NCI-H526 treated with DMSO at 0.1 percent for 48 hours (cell line): ENCODE measurements around the gene SPOCD1.

ENCODE experiments used
- DNase-seq: peaks from one replicate; lab custom pipeline; 2025; lab: John Stamatoyannopoulos, UW

Gene SPOCD1

DNA sequence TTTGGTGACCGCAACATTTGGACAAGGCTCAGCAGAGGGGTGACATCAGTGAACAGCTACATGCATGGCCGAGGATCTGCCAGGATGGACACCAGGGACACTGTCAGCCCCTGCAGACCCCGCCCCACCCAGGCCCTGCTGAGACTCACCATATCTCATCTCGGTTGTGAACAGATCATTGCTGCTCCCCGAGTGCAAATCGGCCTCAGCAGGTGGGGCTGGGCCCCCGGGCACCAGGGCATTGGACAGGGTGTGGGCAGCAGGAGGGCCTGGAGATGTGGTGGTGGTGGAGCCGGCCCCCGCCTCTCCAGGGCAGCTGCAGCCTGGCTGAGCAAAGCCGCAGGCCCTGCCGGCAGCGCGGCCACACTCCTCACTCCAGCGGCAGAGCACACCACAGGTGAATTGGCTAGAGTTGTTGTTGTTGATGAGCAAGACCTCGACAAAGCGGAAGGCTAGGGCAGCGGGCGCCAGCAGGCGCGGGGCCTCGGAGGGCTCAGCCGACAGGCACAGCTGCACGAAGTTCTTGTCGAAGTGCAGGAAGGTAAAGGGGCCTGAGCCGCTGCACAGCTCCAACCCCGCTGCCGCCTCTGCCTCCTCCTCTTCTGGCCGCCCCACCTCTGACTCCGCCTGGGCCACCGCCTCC is 59.9 kb downstream of the SPOCD1 start:
- DNase-seq, result no peak

DNA sequence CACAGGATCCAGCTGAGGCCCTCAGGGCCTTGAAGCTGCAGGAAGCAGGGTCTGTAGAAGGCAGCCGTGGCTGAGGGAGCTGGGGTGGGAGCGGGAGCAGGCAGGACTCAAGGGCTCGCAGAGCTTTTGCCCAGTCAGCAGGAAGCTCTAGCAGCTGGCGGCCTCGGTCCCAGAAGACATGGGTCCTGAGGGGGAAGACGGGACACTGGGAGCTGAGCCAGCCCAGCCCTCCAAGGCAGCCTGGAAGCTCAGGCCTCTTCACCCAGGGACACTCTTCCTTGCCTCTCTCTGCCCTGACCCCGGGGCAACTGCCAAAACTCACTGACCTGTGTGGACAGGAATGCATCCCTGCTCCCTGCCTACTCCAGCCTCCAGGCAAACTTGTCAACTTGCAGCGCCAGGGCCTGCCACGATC is 60.6 kb downstream of the SPOCD1 start:
- no peak for DNase-seq

DNA sequence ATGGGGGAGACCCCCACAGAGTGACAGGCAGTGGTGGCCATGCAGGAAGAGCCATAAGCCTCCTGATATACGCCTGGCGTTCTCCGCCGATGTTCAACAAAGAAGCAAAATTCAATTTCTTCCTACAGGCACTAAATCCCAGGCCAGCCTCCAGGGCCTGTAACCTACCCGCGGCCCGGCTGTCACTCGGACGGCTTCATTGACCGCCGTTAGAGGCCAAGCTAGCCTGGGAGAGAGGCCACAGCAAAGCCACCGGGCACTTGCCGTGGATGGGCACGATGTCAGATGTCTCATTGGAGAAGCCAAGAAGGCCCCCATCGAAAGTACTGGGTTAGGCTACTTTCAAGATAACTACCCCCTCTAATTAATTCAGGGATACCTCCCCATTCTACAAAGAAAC is 61.4 kb downstream of the SPOCD1 start:
- no peak for DNase-seq

DNA sequence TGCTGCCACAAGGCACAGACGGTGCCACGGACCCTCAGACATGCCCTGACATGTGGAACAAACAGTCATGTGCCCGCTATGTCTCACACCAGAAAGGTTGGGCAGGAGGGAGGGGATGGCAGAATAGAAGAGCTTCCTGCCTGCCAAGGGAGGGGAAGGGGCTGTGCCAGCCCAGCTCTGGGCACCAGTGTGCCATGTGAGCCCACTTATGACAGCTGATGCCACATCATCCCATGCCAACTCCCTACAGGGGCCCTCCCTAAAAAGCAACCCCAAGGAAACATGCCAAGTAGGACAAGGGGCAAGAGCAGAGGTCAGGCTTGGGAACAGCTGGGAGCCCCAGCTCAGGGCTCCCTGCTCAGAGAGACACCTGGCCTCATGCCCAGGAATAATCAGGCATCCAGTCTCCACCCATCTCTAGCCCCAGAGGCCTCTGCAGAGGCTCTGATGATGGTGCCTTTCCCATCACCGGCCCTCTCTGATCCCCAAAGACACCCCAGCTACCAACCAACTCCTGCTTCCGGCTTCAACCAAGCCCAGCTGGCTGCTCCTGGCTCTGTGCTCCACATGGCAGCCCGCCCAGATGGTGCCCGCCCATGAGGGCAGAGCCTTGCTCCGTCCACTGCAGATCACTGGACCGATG is 62.0 kb downstream of the SPOCD1 start:
- no peak for DNase-seq

DNA sequence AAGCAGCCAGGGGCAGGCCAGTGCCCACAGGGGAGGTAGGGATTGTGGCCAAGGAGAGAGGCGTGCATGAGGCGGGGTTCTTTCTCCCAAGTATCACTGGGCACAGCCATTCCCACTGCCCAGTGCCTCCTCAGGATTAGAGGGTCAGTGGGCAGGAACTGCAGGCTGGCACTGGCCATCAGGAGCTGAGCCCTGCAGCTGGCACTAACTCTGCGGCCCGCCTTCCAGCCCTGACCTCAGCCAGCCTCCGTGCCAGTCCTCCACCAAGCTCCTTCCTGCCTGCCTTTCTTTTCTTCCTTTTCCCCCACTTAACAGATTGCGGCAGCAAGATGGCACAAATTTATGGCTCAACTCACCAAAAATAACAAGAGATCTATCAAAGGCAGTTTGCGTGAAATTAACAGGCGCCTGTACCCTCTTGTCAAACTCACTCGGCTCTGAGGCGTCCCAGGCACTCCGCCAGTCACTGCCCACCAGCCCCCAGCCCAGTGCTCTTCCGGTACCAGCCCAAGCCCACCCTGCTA is 62.8 kb downstream of the SPOCD1 start:
- no peak for DNase-seq

DNA sequence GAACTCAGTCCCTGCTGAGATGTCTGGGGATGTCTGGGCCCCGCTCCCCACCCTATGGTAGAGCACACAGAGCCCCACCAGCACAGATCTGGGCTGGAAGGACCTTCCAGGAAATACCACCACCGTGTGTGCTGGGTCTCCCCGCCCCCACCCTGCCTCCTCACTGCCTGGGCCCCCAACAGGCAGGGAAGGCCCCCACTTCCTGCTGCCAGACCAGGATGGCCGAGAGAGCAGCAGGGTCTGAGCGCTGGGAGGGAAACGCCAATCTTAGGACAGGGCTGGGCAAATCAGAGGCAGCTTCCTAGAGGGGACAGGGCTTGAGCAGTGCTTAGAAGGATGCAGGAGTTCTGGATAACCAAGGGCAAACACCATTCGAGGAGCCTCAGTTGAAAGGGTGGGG is 63.6 kb downstream of the SPOCD1 start:
- DNase-seq, result no peak

DNA sequence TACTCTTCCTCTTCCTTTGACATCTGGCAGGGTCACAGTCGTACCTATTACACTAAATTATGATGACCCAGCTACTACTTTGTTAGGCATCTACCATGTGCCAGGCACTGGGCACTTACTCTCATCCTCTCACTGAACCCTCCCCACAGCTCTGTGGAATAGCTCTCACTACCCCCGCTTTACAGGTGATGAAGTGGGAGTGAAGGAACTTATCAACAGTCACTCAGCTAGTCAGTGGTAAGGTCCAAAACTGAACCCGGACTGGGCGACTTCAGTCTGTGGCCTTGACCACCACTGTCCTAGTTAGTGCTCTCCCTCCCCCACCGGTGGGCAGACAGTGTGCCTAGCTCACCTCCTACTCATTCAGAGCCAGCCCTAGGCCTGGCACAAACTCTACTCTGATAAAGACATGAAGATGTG is 64.0 kb downstream of the SPOCD1 start:
- DNase-seq, result no peak

DNA sequence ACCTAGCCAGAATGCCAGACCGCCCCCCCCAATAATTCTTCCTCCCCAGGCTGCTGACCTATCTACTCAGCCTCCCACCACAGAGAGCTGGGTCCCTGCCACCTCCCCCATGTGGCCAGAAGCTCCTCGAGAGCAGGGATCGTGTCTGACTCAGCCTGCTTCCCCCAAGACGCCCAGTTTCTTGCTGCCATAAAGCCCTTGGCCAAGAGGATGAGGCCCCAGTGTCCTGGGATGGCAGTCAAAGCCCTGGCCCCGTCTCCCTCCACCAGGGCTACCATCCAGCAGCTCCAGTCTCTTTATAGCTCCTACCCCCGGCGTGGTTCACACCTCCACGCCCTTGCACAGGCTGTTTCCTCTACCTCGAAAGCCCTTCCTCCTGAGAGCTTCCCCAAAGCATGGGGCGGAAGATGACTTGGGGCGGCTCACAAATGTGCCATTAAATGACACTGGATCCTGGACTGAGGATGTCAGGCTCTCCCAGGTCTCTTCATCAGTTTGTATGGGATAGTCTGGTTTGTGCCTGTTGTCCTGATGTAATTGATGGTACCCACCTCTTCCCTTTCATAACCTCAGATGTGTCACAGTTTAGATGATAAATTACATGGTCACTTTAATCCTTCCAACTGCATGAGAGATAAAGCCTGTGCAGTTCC is 64.8 kb downstream of the SPOCD1 start:
- no peak for DNase-seq

DNA sequence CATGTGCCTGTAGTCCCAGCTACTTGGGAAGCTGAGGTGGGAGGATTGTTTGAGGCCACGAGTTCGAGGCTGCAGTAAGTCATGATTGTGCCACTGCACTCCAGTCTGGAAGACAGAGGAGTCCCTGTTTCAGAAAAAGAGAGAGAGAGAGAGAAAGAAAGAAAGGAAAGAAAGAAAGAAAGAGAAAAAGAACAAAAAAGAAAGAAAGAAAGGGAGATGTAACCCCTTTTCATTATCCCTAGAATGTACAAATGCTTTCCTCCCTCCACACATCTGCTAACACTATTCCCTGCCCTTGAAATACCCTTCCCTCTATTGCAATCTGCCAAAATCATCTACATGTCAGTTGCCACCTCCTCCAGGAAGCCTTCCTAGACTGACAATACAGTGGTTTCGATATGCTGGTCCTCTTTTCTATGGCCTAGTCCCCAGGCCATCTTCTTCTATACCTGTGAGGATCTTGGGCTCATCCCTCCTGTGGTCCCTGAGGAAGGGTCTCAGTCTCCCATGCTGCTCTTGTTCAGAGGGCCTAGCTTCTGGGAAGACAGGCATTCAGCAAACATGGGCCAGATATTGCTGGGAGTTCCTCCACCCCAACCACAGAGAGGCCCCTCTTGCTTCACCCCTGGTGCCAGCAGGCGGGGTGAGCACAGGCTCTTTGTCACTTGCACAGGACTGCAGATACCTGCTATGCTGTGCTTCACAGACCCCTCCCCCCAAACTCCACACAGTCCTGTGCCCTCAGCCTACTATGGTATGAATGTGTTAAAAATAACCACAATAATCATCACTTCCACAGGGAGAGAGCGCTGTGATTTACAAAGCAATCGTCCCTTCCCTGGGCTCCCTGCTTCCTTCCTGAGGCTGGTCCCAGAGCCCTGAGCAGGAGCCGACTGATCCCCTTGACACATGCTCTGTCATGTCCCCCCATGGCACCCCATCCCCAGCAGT is 65.8 kb downstream of the SPOCD1 start:
- no peak for DNase-seq

DNA sequence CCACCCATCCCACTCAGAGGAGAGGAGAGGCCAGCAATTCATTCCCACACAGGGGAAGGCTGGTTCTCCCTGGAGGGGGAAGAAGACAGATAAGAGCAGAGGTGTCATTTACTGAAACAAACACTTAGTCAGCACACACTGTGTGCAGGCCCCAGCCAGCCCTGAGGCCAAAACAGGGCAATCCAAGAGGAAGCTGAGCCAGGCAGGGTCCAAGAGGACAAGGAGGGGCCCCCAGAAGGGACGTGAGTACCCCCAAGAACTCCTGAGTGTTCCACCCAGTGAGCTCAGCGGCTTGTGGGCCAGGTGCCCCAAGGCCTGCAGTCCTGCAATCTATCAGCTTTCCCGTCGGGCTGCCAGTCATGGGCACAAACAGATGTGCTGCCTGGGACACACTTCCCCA is 67.5 kb downstream of the SPOCD1 start:
- DNase-seq, result no peak

DNA sequence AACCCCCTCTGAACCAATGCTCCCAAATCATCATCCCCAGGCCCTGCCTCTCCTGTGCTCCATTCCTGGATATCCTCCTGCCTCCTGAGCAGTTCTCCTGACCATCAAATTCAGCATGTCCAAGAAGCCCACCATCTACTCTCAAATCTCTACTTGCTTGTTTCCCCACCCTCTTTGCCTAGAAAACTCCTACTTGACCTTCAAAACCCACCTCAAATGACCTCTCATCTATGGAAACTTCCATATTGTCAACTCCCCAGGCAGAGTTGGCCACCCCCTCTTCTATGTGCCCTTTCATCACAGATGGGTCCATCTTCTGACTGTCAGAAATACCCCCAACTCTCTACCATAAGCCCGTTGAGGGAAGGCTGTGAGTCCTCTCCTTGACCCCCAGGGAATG is 68.5 kb downstream of the SPOCD1 start:
- no peak for DNase-seq

DNA sequence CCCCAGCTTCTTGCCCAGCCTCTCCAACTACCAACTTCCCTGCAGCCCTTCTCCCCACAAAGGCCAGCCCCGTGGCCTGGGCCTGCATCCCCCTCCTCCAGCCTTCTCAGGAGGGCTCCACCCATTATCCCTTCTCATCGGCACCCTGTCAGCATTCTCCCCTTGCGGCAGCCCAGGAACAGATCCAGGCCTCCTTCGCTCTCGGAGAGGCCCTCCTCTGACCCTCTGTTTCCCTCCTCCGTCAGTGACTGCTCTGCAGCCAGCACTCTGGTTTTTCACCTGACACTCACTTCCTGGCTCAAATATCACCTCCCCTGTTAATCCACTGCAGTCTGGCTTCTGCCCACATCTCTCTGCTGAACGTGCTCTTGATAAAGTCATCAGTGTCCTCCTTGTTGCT is 69.1 kb downstream of the SPOCD1 start:
- DNase-seq, result no peak

DNA sequence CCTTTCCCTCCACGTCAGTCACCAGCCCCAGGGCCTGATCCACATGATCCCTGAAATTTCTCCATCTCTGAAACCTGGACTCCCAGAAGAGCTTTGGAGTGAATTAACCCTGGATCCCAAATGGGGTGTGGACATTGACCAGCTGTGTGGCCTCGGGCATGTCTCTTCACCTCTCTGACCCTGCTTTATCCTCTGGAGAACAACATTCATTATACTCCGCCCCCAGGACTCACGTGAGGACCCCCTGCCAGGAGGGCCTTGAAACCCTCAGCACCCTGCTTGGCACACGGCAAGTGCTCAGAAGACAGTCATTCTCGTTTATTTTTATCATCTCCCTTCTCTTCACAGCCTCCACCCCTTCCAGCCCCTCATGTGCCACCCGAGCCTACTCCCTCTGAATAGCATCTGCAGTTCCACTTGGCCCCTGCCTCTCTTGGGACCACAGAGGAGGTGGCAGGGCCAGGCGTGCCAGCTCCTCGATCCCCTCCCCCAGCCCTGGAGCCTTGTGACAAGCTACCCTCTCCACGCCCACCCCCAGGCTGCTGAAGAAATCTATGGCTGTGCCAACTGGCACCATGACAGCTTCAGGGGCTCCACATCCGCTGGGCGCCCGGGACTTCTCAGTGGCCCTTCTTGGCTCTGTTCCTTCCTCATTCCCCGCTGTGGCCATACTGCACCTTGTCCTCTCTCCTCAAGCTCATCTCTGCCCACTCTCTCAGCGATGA is 69.7 kb downstream of the SPOCD1 start:
- no peak for DNase-seq

DNA sequence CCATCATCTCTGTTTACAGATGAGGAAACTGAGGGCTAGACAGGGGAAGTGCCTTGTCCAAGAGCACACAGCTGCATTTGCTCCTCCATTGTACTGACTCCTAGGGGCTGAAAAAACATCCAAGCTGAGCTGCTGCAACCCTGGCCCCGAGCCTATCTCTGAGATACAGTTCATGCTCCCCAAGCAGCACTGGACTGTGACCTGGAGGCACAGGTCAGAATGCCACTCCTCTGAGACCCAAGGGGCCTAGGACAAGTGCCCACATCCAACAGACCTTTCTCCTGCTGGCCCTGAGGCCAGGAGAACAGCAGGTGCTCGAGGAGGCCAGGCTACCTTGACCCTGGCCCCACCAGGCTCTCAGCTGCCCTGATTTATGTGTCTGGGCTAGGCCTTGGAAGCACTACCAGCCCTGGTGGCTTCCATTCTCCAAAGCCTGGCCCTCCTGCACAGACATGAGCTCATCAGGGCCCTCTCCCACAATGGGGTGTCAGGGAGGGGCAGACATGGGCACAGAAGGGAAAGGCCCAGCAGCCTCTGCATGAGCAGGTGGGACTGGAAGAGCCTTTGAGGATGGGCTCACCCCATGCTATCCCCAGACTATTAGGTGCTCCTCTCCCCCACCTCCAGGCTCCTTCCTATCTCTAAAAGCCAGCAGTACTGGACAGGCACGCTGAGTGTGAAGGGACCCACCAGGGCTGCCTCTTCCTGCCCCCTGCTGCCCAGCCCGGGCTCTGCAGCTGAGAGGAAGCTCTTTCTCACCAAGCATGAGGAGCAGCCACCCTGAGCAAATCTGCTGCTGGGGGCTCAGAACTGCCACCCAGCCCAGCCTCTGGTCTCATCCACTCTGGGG is 70.5 kb downstream of the SPOCD1 start:
- peak; percentile 5 for DNase-seq

DNA sequence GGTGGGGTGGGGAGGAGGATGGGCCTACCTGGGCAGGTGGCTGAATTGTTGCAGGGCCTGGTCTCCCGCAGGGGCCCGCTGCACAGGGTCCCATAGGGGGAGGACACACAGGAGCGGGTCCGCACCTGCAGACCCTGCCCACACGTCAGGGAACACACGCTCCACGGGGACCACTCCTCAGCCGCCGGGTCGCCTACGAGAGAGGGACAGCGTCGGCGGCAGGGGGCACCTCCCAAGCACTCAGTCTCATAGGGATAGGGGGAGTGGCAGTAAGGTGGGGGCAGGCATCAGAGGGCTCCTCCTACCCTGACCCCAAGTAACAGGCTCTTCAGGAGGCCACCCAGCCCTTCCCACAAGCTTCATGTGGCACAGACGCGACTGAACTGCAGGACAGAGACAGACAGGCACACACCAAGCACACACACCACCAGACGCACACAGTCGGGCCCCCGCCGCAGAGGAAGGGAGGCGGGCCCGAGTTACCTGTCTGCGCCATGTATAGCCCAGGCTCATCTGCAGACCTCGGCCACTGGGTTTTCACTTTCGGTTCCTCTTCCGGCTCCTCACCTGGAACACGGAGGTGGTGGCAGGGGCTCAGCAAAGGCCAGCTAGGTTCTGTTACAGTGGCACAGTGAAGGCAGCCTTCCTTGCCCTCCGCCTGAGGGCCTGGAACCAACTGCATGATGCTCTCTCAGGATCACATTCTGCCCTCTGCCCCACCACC is 71.5 kb downstream of the SPOCD1 start:
- DNase-seq, result no peak

DNA sequence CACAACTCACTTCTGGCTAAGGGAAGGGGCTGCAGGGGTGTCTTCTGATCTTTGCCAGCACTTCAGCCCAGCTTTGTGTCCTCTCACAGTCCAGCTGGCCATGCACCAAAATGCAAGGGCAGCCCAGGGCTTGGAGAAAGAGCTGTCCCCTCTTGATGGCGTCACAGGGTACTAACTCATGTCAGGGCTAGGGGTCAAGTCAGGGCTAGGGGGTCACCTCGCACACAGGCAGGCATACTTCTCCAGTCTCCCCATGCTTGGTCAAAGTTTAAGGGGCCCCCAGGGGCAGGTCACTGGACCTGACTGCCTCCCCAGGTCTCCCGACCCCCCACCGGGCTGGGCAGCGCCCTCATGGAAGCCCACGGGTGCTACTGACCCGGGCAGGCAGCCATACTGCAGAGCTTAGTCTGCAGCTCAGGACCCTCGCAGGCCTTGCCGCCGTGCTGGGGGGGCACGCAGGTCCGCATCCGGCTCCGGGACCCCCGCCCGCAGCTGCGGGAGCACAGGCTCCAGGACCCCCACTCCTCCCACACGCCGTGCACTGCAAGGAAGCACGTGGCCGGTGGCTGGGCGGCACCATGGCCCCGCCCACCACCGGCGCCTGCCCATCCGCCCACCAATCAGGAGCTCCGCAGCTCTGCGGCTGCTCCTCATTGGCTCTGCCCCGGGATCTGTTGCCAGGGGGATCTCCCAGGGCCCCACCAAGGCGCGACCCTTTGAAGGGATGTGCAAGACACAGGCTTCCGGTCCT is 73.2 kb downstream of the SPOCD1 start:
- DNase-seq, result no peak
